Erythroblast (primary cell): ENCODE measurements around the gene FOXD3.

Experiments
- GATA1 ChIP-seq: IDR thresholded peaks from 2 replicates; pipeline ENCODE4 v1.6.1; 2011; ENCODE audit warnings: low read depth, mild to moderate bottlenecking, control low read depth, low read length, moderate library complexity
- POLR2A ChIP-seq: IDR thresholded peaks from 2 replicates; pipeline ENCODE4 v1.6.1; 2011; ENCODE audit warnings: mild to moderate bottlenecking, low read length

DNA sequence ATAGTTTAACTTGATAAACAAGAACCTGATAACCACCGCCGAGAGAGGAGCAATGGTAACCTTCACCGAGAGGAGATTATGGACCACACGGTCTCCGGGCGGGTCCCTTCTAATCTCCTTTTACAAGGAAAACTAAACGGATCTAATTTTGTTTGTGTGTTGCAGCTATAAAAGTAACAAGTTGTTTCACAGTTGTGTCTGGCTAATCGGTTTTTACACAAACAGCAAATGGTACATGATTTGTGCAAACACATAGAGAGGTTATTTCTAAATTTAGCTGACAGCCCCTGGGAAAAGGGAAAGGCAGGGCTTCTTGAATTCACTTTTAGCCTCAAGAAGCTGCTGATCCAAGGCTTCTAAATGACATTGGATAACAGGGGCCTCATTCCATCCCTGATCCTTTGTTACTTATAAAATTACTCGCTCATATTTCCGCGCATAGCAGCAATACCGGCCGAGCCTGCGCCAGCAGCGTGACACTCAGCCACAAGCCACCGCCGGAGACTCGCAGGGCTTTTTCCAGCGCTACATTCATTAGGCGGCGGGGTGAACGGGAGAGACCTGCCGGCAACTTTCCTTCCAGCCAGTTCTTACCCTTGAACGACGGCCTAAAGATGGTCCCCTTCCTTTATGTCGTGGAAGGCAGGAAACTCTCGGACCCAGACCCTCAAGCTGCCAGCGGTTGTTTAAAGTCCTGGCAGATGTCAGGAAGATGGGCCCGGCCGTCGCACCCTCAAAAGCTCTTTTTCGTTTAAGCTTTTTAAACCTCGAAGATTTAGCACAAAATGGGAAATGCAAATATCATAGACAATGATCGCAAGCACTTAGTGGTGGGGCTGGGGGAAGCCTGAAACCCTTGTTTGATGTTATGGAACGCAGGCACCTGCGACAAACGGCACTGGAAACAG is 4.4 kb downstream of the FOXD3 start:
- TF ChIP-seq POLR2A, result no peak
- TF ChIP-seq GATA1, result no peak
